Gastrocnemius medialis (tissue), 4 donors: ENCODE measurements around the gene FXYD4.

ENCODE experiments used
- CTCF ChIP-seq, 5 experiments: fragments of 450-650 bp in 3 of 5; fragments of 200-600 bp in 2 of 5; sonication (generic) in 2 of 5; IDR thresholded peaks in 4 of 5; conservative IDR thresholded peaks in 1 of 5; 1 replicate in 4 of 5; 2 replicates in 1 of 5; pipeline ENCODE4 v1.5.1; 2016 to 2019; ENCODE audit warnings: antibody characterized with exemption in 5 of 5, mild to moderate bottlenecking in 3 of 5, moderate library complexity in 3 of 5
- POLR2A ChIP-seq, 2 donors: fragments of 450-650 bp; IDR thresholded peaks; one replicate each; pipeline ENCODE4 v1.6.1; 2017; ENCODE audit warnings: antibody characterized with exemption in 2 of 2, mild to moderate bottlenecking in 2 of 2, moderate library complexity in 2 of 2

- TF ChIP-seq CTCF (IDR thresholded peaks at IDR 0.05 in 4 of 5, conservative IDR thresholded peaks at IDR 0.05 in 1 of 5) (no peak), POLR2A (IDR thresholded peaks at IDR 0.05) (no peak)
These were observed 4.1 kb downstream of the FXYD4 start for GRCh38 chr10:43375401-43376020.
